GM18511 (cell line): Measurements from ENCODE around the gene METTL5.
"Not testable (repeated sequence)": the region's sequence is repeated elsewhere in the genome, so short reads cannot be mapped to it uniquely, and the experiment has no call there.

Experiments
- ATAC-seq: cut with Tn5 transposase; IDR thresholded peaks from one replicate; pipeline ENCODE4 v1.9.1; 2021; ENCODE audit warnings: mild to moderate bottlenecking, moderate library complexity; ENCODE audit not compliant: unreplicated experiment

Gene METTL5

DNA sequence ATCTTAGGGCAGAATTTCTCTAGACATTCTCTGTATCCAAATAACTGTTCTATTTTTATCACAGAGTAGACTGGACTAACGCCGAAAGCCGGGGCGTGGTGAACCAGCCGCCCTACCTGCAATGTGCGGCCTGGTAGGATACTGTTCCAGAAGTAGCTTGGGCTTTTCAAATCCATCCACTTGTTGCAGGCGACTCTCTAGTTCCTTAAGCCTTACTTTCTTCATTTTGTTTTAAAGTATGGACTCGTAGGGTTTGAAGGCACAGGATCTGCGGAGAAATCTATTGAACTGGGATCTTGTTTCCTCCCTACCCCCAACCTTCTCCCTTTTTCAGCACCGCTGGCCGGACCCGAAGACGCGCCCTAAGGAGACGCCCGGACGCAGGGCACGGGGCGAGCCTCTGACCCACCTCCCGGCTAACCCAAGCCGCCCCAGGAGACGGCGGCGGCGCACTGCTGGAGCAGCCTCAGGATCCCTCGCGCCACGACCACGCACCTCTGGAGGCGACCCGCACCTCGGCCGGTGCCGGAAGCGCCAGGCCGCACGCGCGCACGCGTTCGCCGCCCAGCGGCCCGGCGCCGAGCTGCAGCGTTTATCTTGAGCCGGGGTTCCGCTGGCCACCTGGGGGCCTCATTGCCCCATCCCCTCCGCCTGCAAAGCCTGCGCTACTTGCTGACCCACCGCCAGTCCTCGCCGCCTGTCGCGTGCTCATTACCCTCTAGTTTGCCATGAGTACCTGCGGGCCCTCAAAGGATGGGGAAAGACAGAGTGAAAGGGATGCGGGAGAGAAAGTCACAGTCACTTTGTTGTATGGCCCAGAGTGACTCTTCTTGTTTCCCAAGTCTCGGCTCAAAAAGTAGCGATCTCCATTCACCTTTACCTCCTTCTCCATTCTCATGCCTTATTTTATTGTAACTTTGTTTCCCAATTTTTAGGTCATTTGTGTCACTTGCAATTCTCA, at the start of gene METTL5:
Gene METTL5 (minus strand): TSS at position 533 of the 961 bp plus-strand sequence. CDS start 308 bp downstream, at position 225.
- ATAC-seq: peak; percentile 62

DNA sequence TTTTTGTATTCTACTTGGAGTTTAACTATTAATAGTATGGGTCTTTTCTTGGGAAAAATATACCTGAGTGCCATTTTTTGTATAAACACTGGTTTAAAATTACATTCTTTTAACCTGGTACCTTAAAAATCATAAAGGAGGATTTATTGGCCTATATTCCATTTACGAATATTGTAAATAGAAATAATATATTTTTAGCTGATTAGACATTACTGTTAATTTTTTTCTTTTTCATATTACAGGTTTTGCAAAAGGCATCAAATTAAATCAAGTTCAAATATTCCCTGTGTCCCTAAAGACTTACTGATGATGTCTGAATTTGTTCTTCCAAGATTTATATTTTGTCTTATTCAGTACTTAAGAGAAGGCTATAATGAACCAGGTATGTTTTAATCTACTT, 47.3 kb upstream of the METTL5 start:
- ATAC-seq: no peak

DNA sequence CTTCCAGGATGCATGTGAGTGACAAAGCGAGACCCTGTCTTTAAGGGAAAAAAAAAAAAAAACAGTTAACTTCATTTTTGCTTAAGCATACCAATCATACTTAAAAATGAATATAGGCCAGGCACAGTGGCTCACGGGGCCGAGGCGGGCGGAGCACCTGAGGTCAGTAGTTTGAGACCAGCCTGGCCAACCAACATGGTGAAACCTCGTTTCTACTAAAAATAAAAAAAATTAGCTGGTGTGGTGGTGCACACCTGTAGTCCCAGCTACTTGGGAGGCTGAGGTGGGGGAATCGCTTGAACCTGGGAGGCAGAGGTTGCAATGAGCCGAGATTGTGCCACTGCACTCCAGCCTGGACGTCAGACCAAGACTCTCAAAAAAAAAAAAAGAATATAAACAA, 46.7 kb upstream of the METTL5 start:
- not testable (repeated sequence) for ATAC-seq

DNA sequence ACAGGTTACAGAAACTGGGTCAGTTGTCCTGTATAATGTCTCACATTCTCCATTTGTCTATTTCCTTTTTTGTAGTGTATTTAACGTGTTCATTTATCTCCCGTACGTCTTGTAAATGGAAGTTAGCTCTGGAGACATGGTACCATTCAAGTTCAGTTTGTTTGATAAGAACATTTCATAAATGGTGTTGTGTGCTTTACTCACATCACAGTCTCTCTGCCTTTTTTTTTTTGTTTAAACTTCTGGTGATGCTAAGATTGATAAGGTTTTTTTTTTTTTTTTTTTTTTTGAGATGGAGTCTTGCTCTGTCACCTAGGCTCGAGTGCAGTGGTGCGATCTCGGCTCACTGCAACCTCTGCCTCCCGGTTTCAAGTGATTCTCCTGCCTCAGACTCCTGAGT, 44.2 kb upstream of the METTL5 start:
- ATAC-seq: no peak

GRCh38 chr2:169867579-169867978, 42.9 kb upstream of the METTL5 start:
- no peak for ATAC-seq

DNA sequence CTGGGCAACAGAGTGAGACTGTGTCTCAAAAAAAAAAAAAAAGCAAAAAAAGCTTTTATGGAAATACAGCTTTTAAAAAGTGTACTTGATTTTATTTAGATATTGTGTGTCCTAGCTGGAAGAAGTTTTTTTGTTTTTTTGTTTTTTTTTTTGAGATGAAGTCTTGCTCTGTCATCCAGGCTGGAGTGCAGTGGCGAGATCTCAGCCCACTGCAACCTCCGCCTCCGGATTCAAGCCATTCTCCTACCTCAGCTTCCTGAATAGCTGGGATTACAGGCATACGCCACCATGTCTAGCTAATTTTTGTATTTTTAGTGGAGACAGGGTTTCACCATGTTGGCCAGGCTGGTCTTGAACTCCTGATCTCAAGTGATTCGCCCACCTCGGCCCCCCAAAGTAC, 41.5 kb upstream of the METTL5 start:
- not testable (repeated sequence) for ATAC-seq

DNA sequence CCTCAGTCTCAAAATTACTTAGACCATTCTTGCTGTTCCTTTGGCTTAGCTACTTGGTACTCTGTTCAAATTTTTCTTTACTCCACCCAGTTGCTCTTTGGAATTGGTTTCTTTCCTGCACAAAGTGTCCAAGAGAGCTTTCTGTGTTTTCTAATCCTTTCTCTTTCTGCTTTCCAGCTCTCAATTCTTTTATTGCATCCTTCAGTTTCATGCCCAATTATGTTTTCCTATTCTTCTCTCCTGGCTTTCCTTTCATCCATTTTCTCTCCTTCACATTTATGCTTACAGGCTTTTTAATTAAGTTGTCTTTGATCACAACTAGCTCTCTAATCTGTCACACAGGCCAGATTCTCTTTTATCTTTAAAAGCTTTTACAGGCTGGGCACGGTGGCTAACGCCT, 40.8 kb upstream of the METTL5 start:
- no peak for ATAC-seq

DNA sequence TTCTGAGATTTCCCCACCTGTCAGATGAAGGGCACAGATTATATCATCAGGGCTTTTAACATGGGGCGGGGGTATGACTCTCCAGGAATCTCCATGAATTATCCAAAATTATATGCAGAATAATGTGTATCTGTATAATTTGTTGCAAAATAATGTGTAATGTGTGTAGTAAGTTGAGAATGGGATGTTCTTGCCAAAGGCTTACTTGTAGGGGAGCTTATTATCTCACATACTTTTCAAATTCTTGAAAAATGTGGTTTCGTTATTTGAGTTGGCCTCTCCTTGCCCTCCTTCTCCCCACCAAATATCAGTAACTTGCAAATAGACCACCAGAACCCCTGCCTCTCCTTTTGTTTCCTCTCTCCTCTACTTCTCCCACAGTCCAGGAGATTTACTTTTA, 38.1 kb upstream of the METTL5 start:
- no peak for ATAC-seq

- no peak for ATAC-seq
Observed at GRCh38 chr2:169860149-169860548, 35.4 kb upstream of the METTL5 start.

DNA sequence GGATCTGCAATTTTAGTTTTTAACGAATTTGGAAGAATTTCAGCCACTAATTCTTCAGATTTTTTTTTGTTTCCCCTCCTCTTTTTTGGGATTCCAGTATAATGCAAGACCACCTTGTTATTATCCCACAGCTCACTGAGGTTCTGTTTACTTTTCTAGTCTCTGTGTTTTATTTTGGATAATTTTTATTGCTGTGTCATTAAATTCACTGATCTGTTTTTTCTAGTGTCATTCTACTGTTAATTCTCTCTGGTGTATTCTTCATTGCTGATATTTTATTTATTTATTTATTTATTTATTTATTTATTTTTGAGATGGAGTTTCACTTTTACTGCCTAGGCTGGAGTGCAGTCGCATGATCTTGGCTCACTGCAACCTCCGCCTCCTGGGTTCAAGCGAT, 34.7 kb upstream of the METTL5 start:
- no peak for ATAC-seq

GRCh38 chr2:169855281-169856258, 30.9 kb upstream of the METTL5 start:
- not testable (repeated sequence) for ATAC-seq

- ATAC-seq: no peak
Observed at GRCh38 chr2:169853041-169853668, 28.4 kb upstream of the METTL5 start.

DNA sequence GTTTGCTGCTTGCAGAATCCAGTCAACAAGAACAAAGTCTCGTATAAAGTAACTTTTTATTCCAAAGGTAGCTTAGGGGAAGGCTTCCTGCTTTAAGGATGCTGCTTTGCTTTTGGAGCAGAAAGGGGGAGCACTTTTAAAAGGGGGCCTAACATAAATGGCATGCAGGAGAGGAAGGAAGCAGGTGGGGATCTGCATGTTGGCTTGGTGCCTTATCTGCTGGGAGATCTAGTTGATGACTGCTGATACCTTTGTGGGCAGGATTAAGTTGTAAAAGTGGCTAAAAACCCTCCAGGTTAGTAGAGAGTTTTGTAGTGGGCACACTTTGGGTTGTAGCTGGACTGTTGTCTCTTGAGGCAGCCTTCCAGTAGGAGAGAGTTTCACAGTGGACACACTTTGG, 25.0 kb upstream of the METTL5 start:
- no peak for ATAC-seq

DNA sequence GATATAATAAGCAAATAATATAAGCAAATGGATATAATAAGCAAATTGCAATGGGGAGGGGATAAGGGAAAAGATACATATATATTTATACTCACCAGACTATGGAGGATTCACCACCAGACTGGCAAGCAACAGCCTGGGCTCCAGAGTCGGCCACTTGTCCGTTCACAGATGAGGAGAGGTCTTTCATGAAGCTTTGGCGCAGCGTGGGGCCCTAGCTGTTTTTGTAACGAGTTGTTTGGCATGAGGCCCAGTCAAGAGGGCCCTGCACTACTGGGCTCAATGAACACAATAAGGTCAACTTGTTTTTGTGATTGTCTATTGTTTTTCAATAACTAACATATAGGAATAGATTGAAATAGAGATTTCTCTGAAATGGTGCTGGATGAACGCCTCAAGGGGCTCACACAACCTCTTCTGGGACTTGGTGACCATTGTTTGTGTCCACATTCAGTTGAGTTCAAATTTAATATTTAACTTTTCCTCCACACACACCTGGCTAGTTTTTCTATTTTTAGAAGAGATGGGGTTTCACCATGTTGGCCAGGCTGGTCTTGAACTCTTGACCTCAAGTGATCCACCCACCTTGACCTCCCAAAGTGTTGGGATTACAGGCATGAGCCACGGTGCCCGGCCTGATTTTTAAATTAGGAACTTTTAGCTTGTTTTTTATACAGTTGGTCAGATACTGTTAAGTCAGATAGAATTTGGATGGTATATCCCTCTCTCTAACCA, 24.4 kb upstream of the METTL5 start:
- not testable (repeated sequence) for ATAC-seq

GRCh38 chr2:169845016-169845415, 20.3 kb upstream of the METTL5 start:
- no peak for ATAC-seq

GRCh38 chr2:169841625-169842024, 16.9 kb upstream of the METTL5 start:
- ATAC-seq: not testable (repeated sequence)

- no peak for ATAC-seq
Observed at GRCh38 chr2:169840747-169841142, 16.0 kb upstream of the METTL5 start.

DNA sequence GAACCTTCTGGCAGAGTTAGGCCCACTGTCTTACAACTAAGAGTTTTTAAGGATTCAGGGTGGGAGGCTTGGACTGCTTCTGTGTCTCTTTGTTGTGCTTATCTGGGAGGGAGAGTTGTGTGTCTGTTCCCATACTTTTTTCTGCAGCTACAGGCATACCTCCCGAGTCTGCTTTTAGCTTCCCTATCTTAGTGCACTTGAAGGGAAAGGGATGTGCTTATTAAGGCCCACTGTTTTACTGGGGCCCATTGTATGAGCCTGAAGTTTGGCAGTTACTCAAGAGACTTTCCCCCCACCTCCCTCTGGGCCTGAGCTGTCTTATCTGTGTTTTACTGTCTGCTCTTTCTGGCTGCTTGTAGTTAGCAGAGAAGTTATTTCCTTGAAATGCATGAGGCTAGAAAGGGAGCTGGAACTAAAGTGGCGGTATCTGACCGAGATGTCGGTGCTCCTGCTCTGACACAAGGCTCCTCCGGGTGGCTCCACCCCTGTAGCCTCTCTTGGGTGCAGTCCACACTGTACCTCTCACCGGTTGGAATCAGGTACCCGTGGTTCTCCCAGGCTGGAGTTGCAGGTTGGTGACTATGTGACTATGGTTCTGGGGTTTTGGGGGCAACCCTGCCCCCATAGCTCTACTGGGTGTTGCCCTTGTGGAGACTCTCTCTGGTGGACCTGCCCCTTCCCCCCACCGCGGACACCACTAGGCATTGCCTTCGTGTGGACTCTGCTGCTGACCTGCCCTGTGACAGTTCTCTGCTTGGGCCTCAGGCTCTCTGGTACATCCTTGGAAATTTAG, 15.4 kb upstream of the METTL5 start:
- ATAC-seq: no peak

- ATAC-seq: no peak
Observed at GRCh38 chr2:169838743-169839489, 14.2 kb upstream of the METTL5 start.
